SK-N-MC (cell line): Measurements from ENCODE around the gene ARNT2.

Experiments
- DNase-seq: peaks from one replicate; pipeline ENCODE4 v3.0.0-alpha.2; 2011; ENCODE audit warnings: low read depth, low spot score
- H3K27ac ChIP-seq: fragments of 200-600 bp; sonication (generic); 2 replicates; pipeline ENCODE4 v1.5.1; 2016; ENCODE audit warnings: mixed run types
- H3K36me3 ChIP-seq: fragments of 200-600 bp; sonication (generic); 2 replicates; pipeline ENCODE4 v1.6.1; 2017; ENCODE audit warnings: antibody characterized with exemption, low read length, mixed read lengths; ENCODE audit not compliant: insufficient read depth
- H3K4me3 ChIP-seq: fragments of 200-600 bp; sonication (generic); 2 replicates; pipeline ENCODE4 v1.5.1; 2016
- H3K9ac ChIP-seq: fragments of 200-600 bp; sonication (generic); 2 replicates; pipeline ENCODE4 v1.8.0; 2017; ENCODE audit warnings: mixed run types, mixed read lengths; ENCODE audit not compliant: insufficient read length
- H3K9me3 ChIP-seq: fragments of 200-600 bp; sonication (generic); 2 replicates; pipeline ENCODE4 v1.6.1; 2017; ENCODE audit warnings: low read depth, mild to moderate bottlenecking, antibody characterized with exemption, low read length, moderate library complexity, mixed read lengths
- EZH2 ChIP-seq: fragments of 200-600 bp; sonication (generic); IDR thresholded peaks from one replicate; pipeline ENCODE4 v1.6.1; 2017; ENCODE audit warnings: antibody characterized with exemption
- FOXP2 ChIP-seq: optimal IDR thresholded peaks from 2 replicates; pipeline ENCODE3; 2011; ENCODE audit warnings: mild to moderate bottlenecking, moderate library complexity; ENCODE audit not compliant: insufficient read depth; ENCODE audit errors: extremely low read length, control extremely low read depth
- POLR2AphosphoS5 ChIP-seq: IDR thresholded peaks from 2 replicates; pipeline ENCODE4 v1.6.1; 2012; ENCODE audit warnings: mild to moderate bottlenecking, low read depth, low read length, borderline replicate concordance

Gene ARNT2

GRCh38 chr15:80607287-80607980 lies 203.3 kb downstream of the ARNT2 start:
- Histone ChIP-seq H3K9me3 (no peaks in the 10 kb centered on the region), H3K36me3 (no peaks in the 10 kb centered on the region), H3K27ac (no peak overlapping the region), H3K9ac (no peak overlapping the region), H3K4me3 (no peak overlapping the region)
- TF ChIP-seq FOXP2, result no peak
- no peak for TF ChIP-seq EZH2
- TF ChIP-seq POLR2AphosphoS5, result no peak
- DNase-seq, result no peak

- no peaks in the 10 kb centered on the region for H3K9me3 ChIP-seq
- no peak for DNase-seq
- no peak overlapping the region for H3K27ac ChIP-seq
- no peak overlapping the region for H3K9ac ChIP-seq
- H3K4me3 ChIP-seq, result no peak overlapping the region
- TF ChIP-seq POLR2AphosphoS5, result no peak
- TF ChIP-seq FOXP2, result no peak
- TF ChIP-seq EZH2, result no peak
- H3K36me3 ChIP-seq, result no peaks in the 10 kb centered on the region
Measured at GRCh38 chr15:80608688-80609087, 204.5 kb downstream of the ARNT2 start.

GRCh38 chr15:80609091-80609490 lies 204.9 kb downstream of the ARNT2 start:
- no peak overlapping the region for H3K27ac ChIP-seq
- TF ChIP-seq FOXP2, result no peak
- TF ChIP-seq POLR2AphosphoS5, result no peak
- no peak for TF ChIP-seq EZH2
- no peak overlapping the region for H3K9ac ChIP-seq
- H3K36me3 ChIP-seq, result no peaks in the 10 kb centered on the region
- no peaks in the 10 kb centered on the region for H3K9me3 ChIP-seq
- no peak for DNase-seq
- H3K4me3 ChIP-seq, result no peak overlapping the region

GRCh38 chr15:80609512-80609946 lies 205.3 kb downstream of the ARNT2 start:
- TF ChIP-seq EZH2 (no peak), POLR2AphosphoS5 (no peak), FOXP2 (no peak)
- no peaks in the 10 kb centered on the region for H3K9me3 ChIP-seq
- DNase-seq, result no peak
- H3K36me3 ChIP-seq, result no peaks in the 10 kb centered on the region
- H3K9ac ChIP-seq, result no peak overlapping the region
- no peak overlapping the region for H3K27ac ChIP-seq
- no peak overlapping the region for H3K4me3 ChIP-seq

GRCh38 chr15:80611543-80612080 lies 207.4 kb downstream of the ARNT2 start:
- TF ChIP-seq FOXP2 (no peak), EZH2 (no peak), POLR2AphosphoS5 (no peak)
- Histone ChIP-seq H3K27ac (no peak overlapping the region), H3K36me3 (no peaks in the 10 kb centered on the region), H3K4me3 (no peak overlapping the region), H3K9me3 (no peaks in the 10 kb centered on the region), H3K9ac (no peak overlapping the region)
- DNase-seq, result no peak

- DNase-seq, result no peak
- Histone ChIP-seq H3K27ac (no peak overlapping the region), H3K4me3 (no peak overlapping the region), H3K9ac (no peak overlapping the region), H3K36me3 (no peaks in the 10 kb centered on the region), H3K9me3 (no peaks in the 10 kb centered on the region)
- no peak for TF ChIP-seq FOXP2
- TF ChIP-seq EZH2, result no peak
- TF ChIP-seq POLR2AphosphoS5, result no peak
Measured at GRCh38 chr15:80612118-80612823, 208.1 kb downstream of the ARNT2 start.

GRCh38 chr15:80613762-80614365 lies 209.7 kb downstream of the ARNT2 start:
- Histone ChIP-seq H3K9me3 (no peaks in the 10 kb centered on the region), H3K36me3 (no peaks in the 10 kb centered on the region), H3K4me3 (no peak overlapping the region), H3K9ac (no peak overlapping the region), H3K27ac (no peak overlapping the region)
- DNase-seq, result no peak
- no peak for TF ChIP-seq POLR2AphosphoS5
- TF ChIP-seq FOXP2, result no peak
- no peak for TF ChIP-seq EZH2

- Histone ChIP-seq H3K9ac (no peak overlapping the region), H3K27ac (no peak overlapping the region), H3K9me3 (no peaks in the 10 kb centered on the region), H3K36me3 (no peaks in the 10 kb centered on the region), H3K4me3 (no peak overlapping the region)
- DNase-seq, result no peak
- no peak for TF ChIP-seq POLR2AphosphoS5
- no peak for TF ChIP-seq EZH2
- no peak for TF ChIP-seq FOXP2
Measured at GRCh38 chr15:80614711-80615360, 210.7 kb downstream of the ARNT2 start.
